Thymus (tissue), 11 donors: ENCODE measurements around the gene RAB40B. TPM values are rescaled to one million over a fixed set of nuclear protein-coding genes. Genes with fewer than 3 reads are reported as not detected.
"Not testable (repeated sequence)": the region's sequence is repeated elsewhere in the genome, so short reads cannot be mapped to it uniquely, and the experiment has no call there.

Experiments
- DNase-seq, 9 donors: peaks; one replicate each; pipeline ENCODE4 v3.0.0-alpha.2; 2013; ENCODE audit warnings: low spot score in 9 of 9, low read depth in 6 of 9, missing footprints in 1 of 9
- H3K27ac ChIP-seq, 2 donors: one replicate each; pipeline ENCODE4 v1.5.1; 2013; ENCODE audit warnings: control low read depth in 1 of 2, low read depth in 1 of 2, low read length in 1 of 2, mild to moderate bottlenecking in 1 of 2, moderate library complexity in 1 of 2
- H3K27me3 ChIP-seq, 2 donors: one replicate each; pipeline ENCODE4 v1.5.1; 2013; ENCODE audit warnings: low read length in 1 of 2; ENCODE audit not compliant: control insufficient read depth in 2 of 2, insufficient read depth in 1 of 2
- H3K36me3 ChIP-seq, 2 donors: one replicate each; pipeline ENCODE4 v1.5.1; 2013; ENCODE audit warnings: low read length in 1 of 2, mild to moderate bottlenecking in 1 of 2, moderate library complexity in 1 of 2; ENCODE audit not compliant: control insufficient read depth in 2 of 2, insufficient read depth in 2 of 2
- H3K4me1 ChIP-seq, 2 donors: one replicate each; pipeline ENCODE4 v1.5.1; 2013; ENCODE audit warnings: low read length in 2 of 2; ENCODE audit not compliant: control insufficient read depth in 2 of 2, insufficient read depth in 2 of 2
- H3K4me3 ChIP-seq, 2 donors: one replicate each; pipeline ENCODE4 v1.5.1; 2013; ENCODE audit warnings: low read length in 2 of 2, control low read depth in 1 of 2, mild to moderate bottlenecking in 1 of 2
- H3K9me3 ChIP-seq, 2 donors: one replicate each; pipeline ENCODE4 v1.5.1; 2013; ENCODE audit warnings: low read length in 1 of 2, mild to moderate bottlenecking in 1 of 2; ENCODE audit not compliant: control insufficient read depth in 2 of 2, insufficient read depth in 1 of 2
- WGBS: extraction: QIAGEN DNeasy Blood & Tissue Kit; methylation state at CpG from one replicate; pipeline ENCODE4 v1.1.7; 2013; 5-methylcytosine and 5-hydroxymethylcytosine counted together
- polyA plus RNA-seq: library from polyadenylated mRNA; stranded (reverse); fragments of 200-250 nt; gene quantifications from one replicate; pipeline ENCODE4 v1.2.3, GENCODE V29; 2013
- total RNA-seq: library from RNA; stranded (reverse); fragments of 120-200 nt; gene quantifications from one replicate; pipeline ENCODE4 v1.2.4, GENCODE V29; 2013
- donor health status: healthy.

The RAB40B gene
- total and polyA plus RNA-seq, 2 donors: 1.7 to 8.4 TPM

GRCh38 chr17:82658331-82658730 is 40.2 kb downstream of the RAB40B start:
- no peaks in the 10 kb centered on the region for H3K9me3 ChIP-seq
- H3K27ac ChIP-seq: no peak overlapping the region
- H3K4me3 ChIP-seq: no peak overlapping the region
- no peak for DNase-seq
- no peaks in the 10 kb centered on the region for H3K36me3 ChIP-seq
- 98% methylated on average over 23 of the region's 23 CpGs for WGBS
- no peaks in the 10 kb centered on the region for H3K4me1 ChIP-seq
- no peaks in the 10 kb centered on the region for H3K27me3 ChIP-seq

GRCh38 chr17:82657926-82658325 is 40.6 kb downstream of the RAB40B start:
- Histone ChIP-seq H3K4me1 (no peaks in the 10 kb centered on the region), H3K4me3 (no peak overlapping the region), H3K27ac (no peak overlapping the region), H3K36me3 (no peaks in the 10 kb centered on the region), H3K9me3 (no peaks in the 10 kb centered on the region), H3K27me3 (no peaks in the 10 kb centered on the region)
- 96% methylated on average over 19 of the region's 19 CpGs for WGBS
- no peak for DNase-seq

- WGBS: 97% methylated on average over 16 of the region's 16 CpGs
- no peak overlapping the region for H3K27ac ChIP-seq
- H3K4me3 ChIP-seq: no peak overlapping the region
- DNase-seq: no peak
- H3K27me3 ChIP-seq: no peaks in the 10 kb centered on the region
- H3K4me1 ChIP-seq: no peaks in the 10 kb centered on the region
- H3K36me3 ChIP-seq: no peaks in the 10 kb centered on the region
- no peaks in the 10 kb centered on the region for H3K9me3 ChIP-seq
These were observed 42.2 kb downstream of the RAB40B start for GRCh38 chr17:82656266-82656665.

- H3K4me3 ChIP-seq: no peak overlapping the region
- DNase-seq: no peak
- 83% methylated on average over 13 of the region's 13 CpGs for WGBS
- no peaks in the 10 kb centered on the region for H3K9me3 ChIP-seq
- H3K27ac ChIP-seq: no peak overlapping the region
- no peaks in the 10 kb centered on the region for H3K27me3 ChIP-seq
- H3K4me1 ChIP-seq: no peaks in the 10 kb centered on the region
- H3K36me3 ChIP-seq: no peaks in the 10 kb centered on the region
These were observed 43.0 kb downstream of the RAB40B start for GRCh38 chr17:82655523-82655922.

GRCh38 chr17:82655038-82655479 is 43.4 kb downstream of the RAB40B start:
- Histone ChIP-seq H3K4me1 (no peaks in the 10 kb centered on the region), H3K27me3 (no peaks in the 10 kb centered on the region), H3K4me3 (no peak overlapping the region), H3K36me3 (no peaks in the 10 kb centered on the region), H3K27ac (no peak overlapping the region), H3K9me3 (no peaks in the 10 kb centered on the region)
- DNase-seq: peak in 1 of 9 donors; percentile 27
- 66% methylated on average over 15 of the region's 15 CpGs for WGBS

GRCh38 chr17:82654611-82655010 is 43.9 kb downstream of the RAB40B start:
- H3K9me3 ChIP-seq, H3K36me3 ChIP-seq, H3K27me3 ChIP-seq, H3K4me3 ChIP-seq, H3K4me1 ChIP-seq, DNase-seq, H3K27ac ChIP-seq: not testable (repeated sequence)
- 96% methylated on average over 6 of the region's 6 CpGs for WGBS

- peaks cover 0 to 1% of the 10 kb centered on the region in 2 donors for H3K27me3 ChIP-seq
- no peak overlapping the region for H3K4me3 ChIP-seq
- no peak for DNase-seq
- no peaks in the 10 kb centered on the region for H3K36me3 ChIP-seq
- H3K4me1 ChIP-seq: peaks cover 1 to 3% of the 10 kb centered on the region in 2 donors
- H3K27ac ChIP-seq: no peak overlapping the region
- H3K9me3 ChIP-seq: no peaks in the 10 kb centered on the region
- WGBS: 96% methylated on average over 30 of the region's 30 CpGs
These were observed 44.6 kb downstream of the RAB40B start for GRCh38 chr17:82653651-82654528.

GRCh38 chr17:82650723-82651122 is 47.8 kb downstream of the RAB40B start:
- DNase-seq: no peak
- 95% methylated on average over 10 of the region's 10 CpGs for WGBS
- H3K27me3 ChIP-seq: peaks cover 0 to 4% of the 10 kb centered on the region in 2 donors
- no peak overlapping the region for H3K27ac ChIP-seq
- H3K4me3 ChIP-seq: no peak overlapping the region
- H3K9me3 ChIP-seq: no peaks in the 10 kb centered on the region
- H3K36me3 ChIP-seq: peaks cover 0 to 3% of the 10 kb centered on the region in 2 donors
- peaks cover 11 to 18% of the 10 kb centered on the region in 2 donors for H3K4me1 ChIP-seq

GRCh38 chr17:82649501-82650261 is 48.8 kb downstream of the RAB40B start:
- Histone ChIP-seq H3K27me3 (peaks cover 0 to 4% of the 10 kb centered on the region in 2 donors), H3K4me3 (no peak overlapping the region), H3K9me3 (no peaks in the 10 kb centered on the region), H3K36me3 (peaks cover 0 to 4% of the 10 kb centered on the region in 2 donors), H3K27ac (no peak overlapping the region), H3K4me1 (peaks cover 11 to 18% of the 10 kb centered on the region in 2 donors)
- peak in 1 of 9 donors; percentile 17 for DNase-seq
- 97% methylated on average over 22 of the region's 22 CpGs for WGBS
